Prostate gland (tissue), 2 donors: ENCODE results near the gene TTC29.

Experiments
- POLR2A ChIP-seq: fragments of 450-650 bp; IDR thresholded peaks from one replicate; pipeline ENCODE4 v1.6.1; 2016; ENCODE audit warnings: antibody characterized with exemption, mild to moderate bottlenecking
- POLR2AphosphoS5 ChIP-seq: sonication (generic); formaldehyde crosslinking; IDR thresholded peaks from one replicate; pipeline ENCODE4 v1.6.1; 2017; ENCODE audit warnings: antibody characterized with exemption
- TF ChIP-seq, protein P1 (sequence below), 4 experiments: fragments of 200-600 bp in 2 of 4; fragments of 450-650 bp in 2 of 4; sonication (generic) in 2 of 4; IDR thresholded peaks; 1 replicate in 3 of 4; 2 replicates in 1 of 4; pipeline ENCODE4 v1.5.1; 2016 to 2019; ENCODE audit warnings: antibody characterized with exemption in 4 of 4, mild to moderate bottlenecking in 2 of 4, moderate library complexity in 2 of 4

DNA sequence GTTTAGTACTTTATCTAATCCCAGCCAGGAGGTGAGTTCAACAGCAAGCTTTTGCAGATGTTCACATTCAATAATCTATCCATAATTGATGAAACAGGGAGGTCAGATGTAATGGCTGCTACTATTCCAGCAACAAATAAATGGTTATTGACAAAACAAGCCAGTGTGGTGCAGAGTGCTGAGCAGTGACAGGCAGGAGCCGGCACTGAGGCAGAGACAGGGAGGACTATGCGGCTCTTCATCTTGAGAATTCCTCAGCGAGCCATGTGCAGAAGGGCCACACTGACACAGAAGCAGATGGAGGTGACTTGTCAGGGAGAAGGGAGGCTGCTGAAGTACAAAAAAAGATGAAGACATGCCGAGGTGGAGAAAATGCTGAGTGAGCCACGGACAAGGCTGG lies 98.3 kb downstream of the TTC29 start:
- TF ChIP-seq, protein P1, sequence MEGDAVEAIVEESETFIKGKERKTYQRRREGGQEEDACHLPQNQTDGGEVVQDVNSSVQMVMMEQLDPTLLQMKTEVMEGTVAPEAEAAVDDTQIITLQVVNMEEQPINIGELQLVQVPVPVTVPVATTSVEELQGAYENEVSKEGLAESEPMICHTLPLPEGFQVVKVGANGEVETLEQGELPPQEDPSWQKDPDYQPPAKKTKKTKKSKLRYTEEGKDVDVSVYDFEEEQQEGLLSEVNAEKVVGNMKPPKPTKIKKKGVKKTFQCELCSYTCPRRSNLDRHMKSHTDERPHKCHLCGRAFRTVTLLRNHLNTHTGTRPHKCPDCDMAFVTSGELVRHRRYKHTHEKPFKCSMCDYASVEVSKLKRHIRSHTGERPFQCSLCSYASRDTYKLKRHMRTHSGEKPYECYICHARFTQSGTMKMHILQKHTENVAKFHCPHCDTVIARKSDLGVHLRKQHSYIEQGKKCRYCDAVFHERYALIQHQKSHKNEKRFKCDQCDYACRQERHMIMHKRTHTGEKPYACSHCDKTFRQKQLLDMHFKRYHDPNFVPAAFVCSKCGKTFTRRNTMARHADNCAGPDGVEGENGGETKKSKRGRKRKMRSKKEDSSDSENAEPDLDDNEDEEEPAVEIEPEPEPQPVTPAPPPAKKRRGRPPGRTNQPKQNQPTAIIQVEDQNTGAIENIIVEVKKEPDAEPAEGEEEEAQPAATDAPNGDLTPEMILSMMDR (IDR thresholded peaks at IDR 0.05), result no peak
- TF ChIP-seq POLR2AphosphoS5 (no peak), POLR2A (no peak)
